ENCODE data around the gene SDR42E2.
A peak's percentile ranks its signal among the peaks of the same experiment; 100 is the strongest.

GRCh38 chr16:22195695-22196558 lies 33.6 kb downstream of the SDR42E2 start:
- peak; percentile 59 to 94 (median 85) for TF ChIP-seq CTCF (IDR thresholded peaks at IDR 0.05 in 8 of 11, conservative IDR thresholded peaks at IDR 0.05 in 3 of 11)
- TF ChIP-seq POLR2A (IDR thresholded peaks at IDR 0.05) = peak in 2 of 3 donors; percentile 4 to 27

Measured in spleen (tissue), 7 donors.